ENCODE measurements around the gene SLIT2.

Gene SLIT2, protein sequence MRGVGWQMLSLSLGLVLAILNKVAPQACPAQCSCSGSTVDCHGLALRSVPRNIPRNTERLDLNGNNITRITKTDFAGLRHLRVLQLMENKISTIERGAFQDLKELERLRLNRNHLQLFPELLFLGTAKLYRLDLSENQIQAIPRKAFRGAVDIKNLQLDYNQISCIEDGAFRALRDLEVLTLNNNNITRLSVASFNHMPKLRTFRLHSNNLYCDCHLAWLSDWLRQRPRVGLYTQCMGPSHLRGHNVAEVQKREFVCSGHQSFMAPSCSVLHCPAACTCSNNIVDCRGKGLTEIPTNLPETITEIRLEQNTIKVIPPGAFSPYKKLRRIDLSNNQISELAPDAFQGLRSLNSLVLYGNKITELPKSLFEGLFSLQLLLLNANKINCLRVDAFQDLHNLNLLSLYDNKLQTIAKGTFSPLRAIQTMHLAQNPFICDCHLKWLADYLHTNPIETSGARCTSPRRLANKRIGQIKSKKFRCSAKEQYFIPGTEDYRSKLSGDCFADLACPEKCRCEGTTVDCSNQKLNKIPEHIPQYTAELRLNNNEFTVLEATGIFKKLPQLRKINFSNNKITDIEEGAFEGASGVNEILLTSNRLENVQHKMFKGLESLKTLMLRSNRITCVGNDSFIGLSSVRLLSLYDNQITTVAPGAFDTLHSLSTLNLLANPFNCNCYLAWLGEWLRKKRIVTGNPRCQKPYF (N-terminal part only)

GRCh38 chr4:20251796-20252655 lies at the start of gene SLIT2:
TSS of gene SLIT2 (plus strand) at chr4:20251905. CDS start at chr4:20253816, 1,911 bp downstream.
- DNase-seq (ENCODE audit: low spot score): peak; percentile 80

DNA sequence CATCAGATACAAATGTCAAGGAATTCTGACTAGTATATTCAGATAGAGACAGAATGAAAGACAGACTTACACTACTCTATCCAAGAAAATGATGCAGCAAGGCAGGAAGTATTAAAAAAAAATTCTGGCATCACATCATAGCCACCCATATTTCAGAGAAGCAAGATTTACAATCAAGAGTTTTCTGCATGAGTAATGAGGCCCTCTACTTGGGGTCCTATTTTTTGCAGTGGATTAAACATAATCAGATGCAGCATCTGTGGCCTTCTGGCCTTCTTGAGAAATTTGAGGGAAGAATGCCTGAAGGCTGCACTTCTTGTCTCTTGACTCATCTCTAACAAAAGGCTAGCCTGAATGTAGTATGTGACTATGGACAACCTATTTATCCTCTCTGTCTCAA lies 48.2 kb upstream of the SLIT2 start:
- DNase-seq (ENCODE audit: low spot score): no peak

DNA sequence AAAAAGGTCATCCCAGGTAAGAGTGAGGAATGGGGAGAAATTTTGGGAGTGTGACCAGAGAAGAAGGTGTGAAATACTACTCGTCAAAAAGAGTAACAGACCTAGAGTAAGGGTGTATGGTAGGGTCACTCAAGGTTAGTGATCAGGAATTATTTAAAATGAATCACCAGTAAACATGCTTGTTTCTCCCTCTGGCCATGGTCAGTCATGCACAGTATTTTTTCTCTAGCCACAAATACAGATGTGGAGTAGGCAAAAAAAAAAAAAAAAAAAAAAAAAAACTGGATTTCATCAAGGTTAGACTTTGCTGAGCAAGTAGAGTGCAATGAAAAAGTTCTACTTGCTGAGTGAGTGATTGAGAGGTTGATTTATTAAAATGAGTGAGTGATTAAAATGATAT lies 34.2 kb upstream of the SLIT2 start:
- no peak for DNase-seq (ENCODE audit: low spot score)

- DNase-seq (ENCODE audit: low spot score): no peak
These were observed 33.8 kb upstream of the SLIT2 start for GRCh38 chr4:20217951-20218350.

GRCh38 chr4:20219521-20219920 lies 32.2 kb upstream of the SLIT2 start:
- no peak for DNase-seq (ENCODE audit: low spot score)

DNA sequence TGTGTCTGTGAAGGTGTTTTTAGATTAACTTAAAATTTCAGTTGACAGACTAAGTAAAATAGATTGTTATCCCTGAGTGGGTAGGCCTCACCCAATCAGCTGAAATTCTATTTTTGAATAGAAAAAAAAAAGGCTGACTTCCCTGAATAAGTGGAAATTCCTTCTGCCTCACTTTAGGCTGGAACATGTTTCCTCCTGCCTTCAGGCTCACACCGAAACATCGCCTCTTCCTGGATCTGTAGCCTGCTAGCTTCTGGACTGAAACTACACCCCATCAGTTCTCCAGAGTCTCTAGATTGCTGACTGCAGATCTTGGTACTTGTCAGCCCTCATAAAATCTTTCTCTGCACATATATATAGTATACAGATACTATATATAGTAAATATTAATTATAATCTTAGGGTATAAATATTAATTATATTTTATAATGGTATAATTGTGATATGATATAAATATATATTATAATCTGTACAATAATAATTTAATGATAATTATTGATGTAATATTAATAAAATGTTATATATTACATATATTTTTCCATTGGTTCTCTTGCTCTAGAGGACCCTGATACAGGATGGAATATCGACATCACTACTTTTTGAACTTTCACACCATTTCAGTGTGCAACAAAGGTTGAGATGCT lies 13.7 kb upstream of the SLIT2 start:
- DNase-seq (ENCODE audit: low spot score): no peak

- peak; percentile 29 for DNase-seq (ENCODE audit: low spot score)
These were observed 3.5 kb upstream of the SLIT2 start for GRCh38 chr4:20248155-20248558.

GRCh38 chr4:20249333-20249732 lies 2.4 kb upstream of the SLIT2 start:
- DNase-seq (ENCODE audit: low spot score): no peak

GRCh38 chr4:20251031-20251795 lies 492 bp upstream of the SLIT2 start:
- DNase-seq (ENCODE audit: low spot score): no peak

- no peak for DNase-seq (ENCODE audit: low spot score)
These were observed 1.1 kb downstream of the SLIT2 start for GRCh38 chr4:20252656-20253282.

- DNase-seq (ENCODE audit: low spot score): no peak
These were observed 1.6 kb downstream of the SLIT2 start for GRCh38 chr4:20253283-20253734.

DNA sequence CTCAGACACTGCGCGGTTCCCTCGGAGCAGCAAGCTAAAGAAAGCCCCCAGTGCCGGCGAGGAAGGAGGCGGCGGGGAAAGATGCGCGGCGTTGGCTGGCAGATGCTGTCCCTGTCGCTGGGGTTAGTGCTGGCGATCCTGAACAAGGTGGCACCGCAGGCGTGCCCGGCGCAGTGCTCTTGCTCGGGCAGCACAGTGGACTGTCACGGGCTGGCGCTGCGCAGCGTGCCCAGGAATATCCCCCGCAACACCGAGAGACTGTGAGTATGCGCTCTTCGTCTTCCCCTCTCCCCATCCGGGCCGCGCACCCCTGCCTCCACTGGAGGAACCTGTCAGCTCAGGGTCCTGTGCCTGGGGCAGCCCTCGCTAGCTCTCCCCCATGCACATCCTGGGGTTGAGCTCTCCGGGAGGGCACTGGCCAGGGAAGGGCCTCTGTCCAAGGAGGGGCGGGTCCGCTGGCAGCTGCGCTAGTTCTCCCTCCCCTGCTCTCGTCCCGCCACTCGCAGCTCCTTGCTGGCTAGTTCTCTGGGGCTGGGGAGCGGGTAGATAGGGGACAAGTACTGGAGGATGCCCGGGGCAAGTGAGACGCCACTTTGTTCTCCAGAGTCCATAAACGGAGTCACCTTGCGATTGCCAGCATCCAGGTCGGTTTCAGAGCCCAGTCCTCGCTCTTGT lies 2.2 kb downstream of the SLIT2 start:
- DNase-seq (ENCODE audit: low spot score): peak; percentile 14

GRCh38 chr4:20254511-20255250 lies 3.0 kb downstream of the SLIT2 start:
- peak; percentile 36 for DNase-seq (ENCODE audit: low spot score)

- no peak for DNase-seq (ENCODE audit: low spot score)
These were observed 3.5 kb downstream of the SLIT2 start for GRCh38 chr4:20255251-20255586.

GRCh38 chr4:20255823-20256222 lies 4.1 kb downstream of the SLIT2 start:
- DNase-seq (ENCODE audit: low spot score): no peak

GRCh38 chr4:20256381-20256881 lies 4.7 kb downstream of the SLIT2 start:
- no peak for DNase-seq (ENCODE audit: low spot score)

DNA sequence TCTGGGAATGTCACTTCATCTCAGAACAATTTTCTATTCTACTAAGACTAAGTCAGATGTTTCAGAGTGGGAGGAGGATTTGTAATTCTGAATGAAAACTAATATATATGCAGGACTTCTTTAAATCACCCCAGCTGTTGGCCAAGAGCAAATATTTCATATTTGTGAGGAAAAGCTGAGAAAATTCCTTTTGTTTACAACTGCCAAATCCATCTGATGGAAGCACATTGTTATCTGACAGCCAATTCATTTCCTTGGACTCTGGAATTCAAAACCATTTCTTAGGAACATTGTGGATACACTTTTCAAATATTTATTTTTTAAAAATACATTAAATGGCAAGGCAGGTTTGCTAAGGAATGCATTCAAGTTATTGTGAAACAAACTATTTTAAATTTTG lies 8.0 kb downstream of the SLIT2 start:
- DNase-seq (ENCODE audit: low spot score): no peak

DNA sequence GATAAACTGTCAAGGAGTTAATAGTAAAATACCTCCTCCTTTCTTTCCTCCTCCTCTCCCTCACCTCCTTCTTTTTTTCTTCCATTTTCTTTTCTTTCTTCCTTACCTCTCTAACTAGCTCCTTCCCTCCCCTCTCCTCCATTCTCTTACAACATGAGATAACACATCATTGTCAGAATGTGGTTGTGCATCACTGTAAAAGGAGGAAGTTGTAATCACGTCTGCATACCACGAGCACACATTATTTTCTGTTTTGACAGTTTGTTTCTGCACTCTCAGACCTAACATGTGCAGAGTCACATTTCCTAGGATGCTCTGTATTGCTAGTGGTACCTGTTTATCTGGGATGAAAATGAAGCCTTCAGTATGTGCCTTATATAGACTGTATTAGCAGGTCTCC lies 9.1 kb downstream of the SLIT2 start:
- no peak for DNase-seq (ENCODE audit: low spot score)

DNA sequence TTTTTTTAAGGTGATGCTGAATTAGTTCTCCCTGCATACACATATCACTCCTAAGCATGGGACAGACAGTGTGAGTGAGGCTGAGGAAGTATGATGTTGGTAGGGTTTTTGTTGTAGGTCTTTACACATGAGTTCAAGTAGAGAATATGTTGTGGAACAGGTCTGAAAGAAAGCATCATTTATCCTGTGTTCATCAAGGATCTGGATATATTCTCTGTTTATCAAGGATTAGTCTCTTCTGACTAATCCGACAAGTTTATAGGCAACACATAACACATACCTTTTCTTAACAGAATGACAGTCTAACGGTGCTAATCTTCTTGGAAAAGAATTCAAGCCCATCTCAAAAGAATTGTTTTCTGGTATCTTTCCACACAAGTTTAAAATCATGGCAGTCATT lies 10.5 kb downstream of the SLIT2 start:
- DNase-seq (ENCODE audit: low spot score): no peak
